Astrocyte of the spinal cord (primary cell): Measurements from ENCODE around the gene BRCA2.
"Not testable (repeated sequence)": the region's sequence is repeated elsewhere in the genome, so short reads cannot be mapped to it uniquely, and the experiment has no call there.

Experiments
- DNase-seq: peaks from one replicate; pipeline ENCODE4 v3.0.0; 2011; ENCODE audit warnings: low read depth, low spot score
- H3K4me3 ChIP-seq: 2 replicates; pipeline ENCODE4 v1.5.1; 2011; ENCODE audit warnings: low read depth, mild to moderate bottlenecking, low read length, moderate library complexity
- in situ Hi-C: cut with HindIII; loops from 2 replicates; pipeline ENCODE4 v1.10.0; 2017; ENCODE audit warnings: low sequenced_read_pairs
- TF ChIP-seq, protein P1 (sequence below): IDR thresholded peaks from 2 replicates; pipeline ENCODE4 v1.5.1; 2012; ENCODE audit warnings: low read depth, mild to moderate bottlenecking, low read length, inconsistent platforms

BRCA2 gene

GRCh38 chr13:32354040-32354439 lies 38.7 kb downstream of the BRCA2 start:
- TF ChIP-seq, protein P1, sequence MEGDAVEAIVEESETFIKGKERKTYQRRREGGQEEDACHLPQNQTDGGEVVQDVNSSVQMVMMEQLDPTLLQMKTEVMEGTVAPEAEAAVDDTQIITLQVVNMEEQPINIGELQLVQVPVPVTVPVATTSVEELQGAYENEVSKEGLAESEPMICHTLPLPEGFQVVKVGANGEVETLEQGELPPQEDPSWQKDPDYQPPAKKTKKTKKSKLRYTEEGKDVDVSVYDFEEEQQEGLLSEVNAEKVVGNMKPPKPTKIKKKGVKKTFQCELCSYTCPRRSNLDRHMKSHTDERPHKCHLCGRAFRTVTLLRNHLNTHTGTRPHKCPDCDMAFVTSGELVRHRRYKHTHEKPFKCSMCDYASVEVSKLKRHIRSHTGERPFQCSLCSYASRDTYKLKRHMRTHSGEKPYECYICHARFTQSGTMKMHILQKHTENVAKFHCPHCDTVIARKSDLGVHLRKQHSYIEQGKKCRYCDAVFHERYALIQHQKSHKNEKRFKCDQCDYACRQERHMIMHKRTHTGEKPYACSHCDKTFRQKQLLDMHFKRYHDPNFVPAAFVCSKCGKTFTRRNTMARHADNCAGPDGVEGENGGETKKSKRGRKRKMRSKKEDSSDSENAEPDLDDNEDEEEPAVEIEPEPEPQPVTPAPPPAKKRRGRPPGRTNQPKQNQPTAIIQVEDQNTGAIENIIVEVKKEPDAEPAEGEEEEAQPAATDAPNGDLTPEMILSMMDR: no peak
- DNase-seq: no peak
- no peak overlapping the region for H3K4me3 ChIP-seq
- in situ Hi-C loops: no loop called here

DNA sequence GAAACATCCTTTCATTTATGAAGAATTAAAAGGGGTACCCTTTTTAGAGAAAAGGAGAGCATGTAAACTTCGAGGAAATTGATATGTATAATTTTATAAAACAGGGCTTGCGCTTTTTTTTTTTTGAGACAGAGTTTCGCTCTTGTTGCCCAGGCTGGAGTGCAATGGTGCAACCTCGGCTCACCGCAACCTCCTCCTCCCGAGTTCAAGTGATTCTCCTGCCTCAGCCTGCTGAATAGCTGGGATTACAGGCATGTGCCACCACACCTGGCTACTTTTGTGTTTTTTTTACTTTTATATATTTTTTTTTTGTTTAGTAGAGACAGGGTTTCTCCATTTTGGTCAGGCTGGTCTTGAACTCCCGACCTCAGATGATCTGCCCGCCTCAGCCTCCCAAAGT lies 40.6 kb downstream of the BRCA2 start:
- in situ Hi-C loops, H3K4me3 ChIP-seq, DNase-seq: not testable (repeated sequence)

DNA sequence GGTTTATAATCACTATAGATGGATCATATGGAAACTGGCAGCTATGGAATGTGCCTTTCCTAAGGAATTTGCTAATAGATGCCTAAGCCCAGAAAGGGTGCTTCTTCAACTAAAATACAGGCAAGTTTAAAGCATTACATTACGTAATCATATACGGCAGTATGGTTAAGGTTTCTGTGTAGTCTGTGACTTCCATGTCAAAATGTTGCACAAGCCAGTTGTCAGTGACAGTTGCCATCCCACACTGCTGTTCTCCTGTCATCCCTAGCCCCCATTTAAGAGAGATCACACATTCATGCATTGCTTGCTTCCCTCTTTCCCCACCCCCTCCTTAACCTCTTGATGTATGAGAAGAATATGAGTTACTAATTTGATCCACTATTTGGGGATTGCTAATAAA lies 47.3 kb downstream of the BRCA2 start:
- in situ Hi-C loops: no loop called here
- DNase-seq: no peak
- TF ChIP-seq, protein P1: no peak
- H3K4me3 ChIP-seq: no peak overlapping the region

GRCh38 chr13:32370805-32371204 lies 55.5 kb downstream of the BRCA2 start:
- H3K4me3 ChIP-seq: no peak overlapping the region
- DNase-seq: no peak
- TF ChIP-seq, protein P1: no peak
- in situ Hi-C loops: no loop called here

- no peak for DNase-seq
- in situ Hi-C loops: no loop called here
- TF ChIP-seq, protein P1: no peak
- no peak overlapping the region for H3K4me3 ChIP-seq
Measured at GRCh38 chr13:32376642-32377415, 61.5 kb downstream of the BRCA2 start.

DNA sequence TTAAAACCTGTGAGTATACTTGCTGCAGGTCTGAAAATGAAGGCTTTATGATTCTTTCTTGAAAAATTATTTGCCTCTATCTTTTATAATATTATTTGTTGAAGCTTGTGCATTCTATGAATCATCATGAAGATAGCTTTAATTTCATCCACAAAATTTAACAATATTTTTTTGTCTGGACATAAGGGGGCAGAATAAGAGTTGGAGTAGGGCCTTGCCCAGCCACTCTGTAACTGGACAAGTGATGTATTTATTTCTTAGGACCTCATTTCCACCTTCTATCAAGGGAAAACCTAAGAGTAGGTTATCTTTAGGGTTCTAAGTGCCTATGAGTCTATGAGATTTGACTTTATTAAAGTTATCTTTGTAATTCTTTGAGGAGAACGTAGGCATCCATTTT lies 62.7 kb downstream of the BRCA2 start:
- in situ Hi-C loops: no loop called here
- DNase-seq: no peak
- TF ChIP-seq, protein P1: no peak
- H3K4me3 ChIP-seq: no peak overlapping the region

GRCh38 chr13:32381539-32381938 lies 66.2 kb downstream of the BRCA2 start:
- in situ Hi-C loops: no loop called here
- TF ChIP-seq, protein P1: peak; percentile 57
- DNase-seq: peak; percentile 23
- no peak overlapping the region for H3K4me3 ChIP-seq
